Progenitor cell of endocrine pancreas (in vitro differentiated cells): ENCODE measurements around the gene IL18R1. TPM values are rescaled to one million over a fixed set of nuclear protein-coding genes. Genes with fewer than 3 reads are reported as not detected.

Source experiments
- DNase-seq: peaks from one replicate; pipeline ENCODE4 v3.0.0; 2021; ENCODE audit warnings: low spot score; ENCODE audit not compliant: unreplicated experiment
- H3K27ac Mint-ChIP-seq: 2 replicates; pipeline ENCODE4 v1.8.0; 2021; ENCODE audit warnings: mild to moderate bottlenecking, moderate library complexity, mixed read lengths
- H3K27me3 Mint-ChIP-seq: 2 replicates; pipeline ENCODE4 v1.8.0; 2021; ENCODE audit warnings: mixed read lengths
- H3K36me3 Mint-ChIP-seq: 2 replicates; pipeline ENCODE4 v1.8.0; 2022; ENCODE audit warnings: mixed read lengths; ENCODE audit not compliant: insufficient read depth
- H3K4me1 Mint-ChIP-seq: 2 replicates; pipeline ENCODE4 v1.8.0; 2021; ENCODE audit warnings: low read depth, mixed read lengths
- H3K4me3 Mint-ChIP-seq: 2 replicates; pipeline ENCODE4 v1.8.0; 2021; ENCODE audit warnings: low read depth, mild to moderate bottlenecking, moderate library complexity, mixed read lengths
- H3K9me3 Mint-ChIP-seq: 2 replicates; pipeline ENCODE4 v1.8.0; 2021; ENCODE audit warnings: low read depth, mixed read lengths
- CTCF ChIP-seq: fragments of 200-600 bp; sonication (generic); IDR thresholded peaks from one replicate; pipeline ENCODE4 v1.5.0; 2021; ENCODE audit warnings: antibody characterized with exemption, mild to moderate bottlenecking; ENCODE audit not compliant: unreplicated experiment
- total RNA-seq: library from RNA; stranded (reverse); gene quantifications from 2 replicates; pipeline ENCODE4 v1.2.1, GENCODE V29; 2021

Gene IL18R1
- total RNA-seq, 1 donor from 2014 or later, result 0.22 TPM

- DNase-seq, result no peak
- H3K27me3 Mint-ChIP-seq, result peaks cover 6% of the 10 kb centered on the region
- H3K27ac Mint-ChIP-seq, result no peak overlapping the region
- H3K9me3 Mint-ChIP-seq, result no peaks in the 10 kb centered on the region
- no peaks in the 10 kb centered on the region for H3K4me1 Mint-ChIP-seq
- no peaks in the 10 kb centered on the region for H3K36me3 Mint-ChIP-seq
- H3K4me3 Mint-ChIP-seq, result no peak overlapping the region
- TF ChIP-seq CTCF, result no peak
Observed at GRCh38 chr2:102337481-102338386, 17.9 kb upstream of the IL18R1 start.

- TF ChIP-seq CTCF, result no peak
- Mint-ChIP-seq H3K4me1 (no peaks in the 10 kb centered on the region), H3K9me3 (no peaks in the 10 kb centered on the region), H3K36me3 (no peaks in the 10 kb centered on the region), H3K4me3 (no peak overlapping the region), H3K27me3 (peaks cover 4% of the 10 kb centered on the region), H3K27ac (no peak overlapping the region)
- DNase-seq, result no peak
Observed at GRCh38 chr2:102340778-102341177, 14.8 kb upstream of the IL18R1 start.

GRCh38 chr2:102342888-102343287 lies 12.7 kb upstream of the IL18R1 start:
- no peaks in the 10 kb centered on the region for H3K4me1 Mint-ChIP-seq
- H3K9me3 Mint-ChIP-seq, result no peaks in the 10 kb centered on the region
- H3K4me3 Mint-ChIP-seq, result no peak overlapping the region
- no peak for DNase-seq
- no peak for TF ChIP-seq CTCF
- H3K27me3 Mint-ChIP-seq, result peaks cover 3% of the 10 kb centered on the region
- no peaks in the 10 kb centered on the region for H3K36me3 Mint-ChIP-seq
- H3K27ac Mint-ChIP-seq, result no peak overlapping the region

GRCh38 chr2:102344397-102344796 lies 11.2 kb upstream of the IL18R1 start:
- Mint-ChIP-seq H3K9me3 (no peaks in the 10 kb centered on the region), H3K27me3 (peaks cover 6% of the 10 kb centered on the region), H3K27ac (no peak overlapping the region), H3K4me3 (no peak overlapping the region), H3K4me1 (no peaks in the 10 kb centered on the region), H3K36me3 (no peaks in the 10 kb centered on the region)
- no peak for DNase-seq
- TF ChIP-seq CTCF, result no peak

GRCh38 chr2:102345329-102345920 lies 10.2 kb upstream of the IL18R1 start:
- Mint-ChIP-seq H3K27me3 (peaks cover 11% of the 10 kb centered on the region), H3K9me3 (no peaks in the 10 kb centered on the region), H3K27ac (no peak overlapping the region), H3K4me1 (no peaks in the 10 kb centered on the region), H3K36me3 (no peaks in the 10 kb centered on the region), H3K4me3 (no peak overlapping the region)
- TF ChIP-seq CTCF, result no peak
- no peak for DNase-seq
